ENCODE data around the gene CAD. TPM values are rescaled to one million over a fixed set of nuclear protein-coding genes. Genes with fewer than 3 reads are reported as not detected.

Gene CAD
- total and polyA plus RNA-seq, 2 donors (not counting 1 experiment from before 2014, with no cell fraction given) = 35.6 to 48.5 TPM

DNA sequence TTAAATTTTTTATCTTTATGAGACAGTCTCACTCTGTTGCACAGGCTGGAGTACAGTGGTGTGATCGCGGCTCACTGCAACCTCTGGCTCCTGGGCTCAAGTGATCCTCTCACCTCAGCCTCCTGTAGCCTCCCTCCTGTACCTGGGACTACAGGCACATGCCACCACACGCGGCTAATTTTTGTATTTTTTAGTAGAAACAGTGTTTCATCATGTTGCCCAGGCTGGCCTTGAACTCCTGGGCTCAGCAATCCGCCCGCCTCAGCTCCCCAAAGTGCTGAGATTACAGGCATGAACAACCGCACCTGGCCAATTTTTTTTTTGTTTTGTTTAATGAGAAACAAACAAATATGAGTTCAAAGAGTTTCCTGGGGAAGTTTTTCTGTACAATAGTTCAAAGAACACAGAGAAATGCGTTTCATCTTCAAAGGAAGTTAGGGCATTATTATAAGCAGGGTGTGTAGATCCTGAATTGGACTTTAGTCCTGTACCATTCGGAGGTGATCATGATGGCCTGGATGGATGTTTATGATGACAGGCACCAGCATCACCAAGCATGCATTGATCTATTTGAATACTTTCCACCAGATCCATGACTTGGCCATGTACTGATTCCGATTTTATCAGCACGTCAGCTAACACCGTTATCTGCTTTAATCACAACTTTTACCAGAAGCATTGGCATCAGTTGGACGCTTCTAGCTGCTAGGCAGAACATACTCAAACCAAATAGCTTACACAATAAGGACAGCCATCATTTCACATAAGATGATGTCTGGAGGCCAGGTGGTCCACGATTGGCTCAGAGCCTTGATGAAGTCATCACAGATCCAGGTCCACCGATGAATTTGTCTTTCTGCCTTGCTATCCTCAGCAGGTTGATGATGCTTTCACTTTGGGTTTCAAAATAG, 39.5 kb upstream of the CAD start:
- no peak overlapping the region for H3K4me3 Mint-ChIP-seq
- ChIA-PET POLR2A (no interaction called here), CTCF (no interaction called here)
- no peak for DNase-seq
- Histone ChIP-seq H2AFZ (ENCODE audit: insufficient read depth, low read depth, low read length, poor library complexity, severe bottlenecking) (no peak overlapping the region), H3K27me3 (replicated peaks in 1 of 4; ENCODE audit: control extremely low read depth in 1 of 4, control insufficient read depth in 3 of 4, insufficient read depth in 4 of 4, low read length in 3 of 4) (peaks cover 0 to 14% (median 6%) of the 10 kb centered on the region in 4 experiments), H3K27ac (ENCODE audit: low read length in 2 of 2) (no peak overlapping the region), H3K4me1 (ENCODE audit: control insufficient read depth in 2 of 2, insufficient read depth in 2 of 2, low read length in 2 of 2) (no peaks in the 10 kb centered on the region), H3K79me2 (ENCODE audit: control insufficient read depth, insufficient read depth, low read length) (no peaks in the 10 kb centered on the region), H3K4me3 (ENCODE audit: control extremely low read depth in 1 of 5, extremely low read depth in 1 of 5, insufficient read depth in 1 of 5, low read depth in 2 of 5, low read length in 4 of 5) (no peak overlapping the region), H3K4me2 (replicated peaks; ENCODE audit: low read depth, low read length, poor library complexity, severe bottlenecking) (no peak overlapping the region), H4K20me1 (ENCODE audit: control insufficient read depth, insufficient read depth, low read length, poor library complexity, severe bottlenecking) (no peaks in the 10 kb centered on the region), H3K9ac (ENCODE audit: low read length) (no peak overlapping the region), H3K36me3 (replicated peaks in 1 of 2; ENCODE audit: control extremely low read depth in 1 of 2, control insufficient read depth in 1 of 2, extremely low read depth in 1 of 2, insufficient read depth in 2 of 2, low read length in 1 of 2) (no peaks in the 10 kb centered on the region), H3K9me3 (ENCODE audit: control extremely low read depth in 1 of 3, control insufficient read depth in 2 of 3, insufficient read depth in 1 of 3, low read length in 2 of 3) (no peaks in the 10 kb centered on the region)
- TF ChIP-seq EZH2 (IDR thresholded peaks at IDR 0.05; ENCODE audit: borderline replicate concordance, insufficient read depth, low read depth, low read length, poor library complexity, severe bottlenecking) = no peak
- no peak for TF ChIP-seq CTCF (IDR thresholded peaks at IDR 0.05)
- no peaks in the 10 kb centered on the region for H3K4me1 Mint-ChIP-seq
- ATAC-seq (ENCODE audit: low read depth) = no peak
- H3K27ac Mint-ChIP-seq = no peak overlapping the region
- no peaks in the 10 kb centered on the region for H3K9me3 Mint-ChIP-seq (ENCODE audit: insufficient read depth)
- peaks cover 35% of the 10 kb centered on the region for H3K27me3 Mint-ChIP-seq
- intact Hi-C loops (cut with micrococcal nuclease) = no loop called here
- 89% methylated on average over 10 of the region's 15 CpGs for WGBS (ENCODE audit: insufficient coverage)

DNA sequence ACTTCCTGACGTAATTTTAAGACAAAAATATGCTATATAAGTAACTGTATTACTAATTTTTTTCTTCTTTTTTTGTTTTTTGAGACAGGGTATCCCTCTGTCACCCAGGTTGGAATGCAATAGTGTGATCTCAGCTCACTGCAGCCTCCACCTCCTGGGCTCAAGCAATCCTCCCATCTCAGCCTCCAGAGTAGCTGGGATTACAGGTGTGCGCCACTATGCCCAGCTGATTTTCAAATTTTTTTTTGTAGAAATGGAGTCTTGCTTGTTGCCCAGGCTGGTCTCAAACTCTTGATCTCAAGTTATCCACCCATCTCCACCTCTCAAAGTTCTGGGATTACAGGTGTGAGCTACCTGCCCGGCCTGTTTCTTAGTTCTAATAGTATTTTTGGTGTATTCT, 38.7 kb upstream of the CAD start:
- H3K4me1 Mint-ChIP-seq = no peaks in the 10 kb centered on the region
- ATAC-seq (ENCODE audit: low read depth) (no peak), DNase-seq (no peak)
- Histone ChIP-seq H3K4me2 (replicated peaks; ENCODE audit: low read depth, low read length, poor library complexity, severe bottlenecking) (no peak overlapping the region), H3K9me3 (ENCODE audit: control extremely low read depth in 1 of 3, control insufficient read depth in 2 of 3, insufficient read depth in 1 of 3, low read length in 2 of 3) (no peaks in the 10 kb centered on the region), H3K9ac (ENCODE audit: low read length) (no peak overlapping the region), H2AFZ (ENCODE audit: insufficient read depth, low read depth, low read length, poor library complexity, severe bottlenecking) (no peak overlapping the region), H3K79me2 (ENCODE audit: control insufficient read depth, insufficient read depth, low read length) (no peaks in the 10 kb centered on the region), H3K27ac (ENCODE audit: low read length in 2 of 2) (no peak overlapping the region), H3K4me1 (ENCODE audit: control insufficient read depth in 2 of 2, insufficient read depth in 2 of 2, low read length in 2 of 2) (no peaks in the 10 kb centered on the region), H3K36me3 (replicated peaks in 1 of 2; ENCODE audit: control extremely low read depth in 1 of 2, control insufficient read depth in 1 of 2, extremely low read depth in 1 of 2, insufficient read depth in 2 of 2, low read length in 1 of 2) (no peaks in the 10 kb centered on the region), H4K20me1 (ENCODE audit: control insufficient read depth, insufficient read depth, low read length, poor library complexity, severe bottlenecking) (no peaks in the 10 kb centered on the region), H3K4me3 (ENCODE audit: control extremely low read depth in 1 of 5, extremely low read depth in 1 of 5, insufficient read depth in 1 of 5, low read depth in 2 of 5, low read length in 4 of 5) (no peak overlapping the region), H3K27me3 (replicated peaks in 1 of 4; ENCODE audit: control extremely low read depth in 1 of 4, control insufficient read depth in 3 of 4, insufficient read depth in 4 of 4, low read length in 3 of 4) (peaks cover 0 to 14% (median 6%) of the 10 kb centered on the region in 4 experiments)
- no peak for TF ChIP-seq CTCF (IDR thresholded peaks at IDR 0.05)
- TF ChIP-seq EZH2 (IDR thresholded peaks at IDR 0.05; ENCODE audit: borderline replicate concordance, insufficient read depth, low read depth, low read length, poor library complexity, severe bottlenecking) = no peak
- no peak overlapping the region for H3K27ac Mint-ChIP-seq
- ChIA-PET CTCF (no interaction called here), POLR2A (no interaction called here)
- H3K4me3 Mint-ChIP-seq = no peak overlapping the region
- intact Hi-C loops (cut with micrococcal nuclease) = no loop called here
- peaks cover 35% of the 10 kb centered on the region for H3K27me3 Mint-ChIP-seq
- no peaks in the 10 kb centered on the region for H3K9me3 Mint-ChIP-seq (ENCODE audit: insufficient read depth)
- WGBS (ENCODE audit: insufficient coverage) = no CpG with 5 or more reads among the region's 3 CpGs

All from B cell (primary cell).